ENCODE results near the gene AARSD1. TPM values are rescaled to one million over a fixed set of nuclear protein-coding genes. Genes with fewer than 3 reads are reported as not detected.

AARSD1 gene, protein sequence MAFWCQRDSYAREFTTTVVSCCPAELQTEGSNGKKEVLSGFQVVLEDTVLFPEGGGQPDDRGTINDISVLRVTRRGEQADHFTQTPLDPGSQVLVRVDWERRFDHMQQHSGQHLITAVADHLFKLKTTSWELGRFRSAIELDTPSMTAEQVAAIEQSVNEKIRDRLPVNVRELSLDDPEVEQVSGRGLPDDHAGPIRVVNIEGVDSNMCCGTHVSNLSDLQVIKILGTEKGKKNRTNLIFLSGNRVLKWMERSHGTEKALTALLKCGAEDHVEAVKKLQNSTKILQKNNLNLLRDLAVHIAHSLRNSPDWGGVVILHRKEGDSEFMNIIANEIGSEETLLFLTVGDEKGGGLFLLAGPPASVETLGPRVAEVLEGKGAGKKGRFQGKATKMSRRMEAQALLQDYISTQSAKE
- total RNA-seq (56.5 and 67.4 TPM in 2 replicates), polyA plus RNA-seq (60.0 and 66.9 TPM in 2 replicates), polyA minus RNA-seq (12.7 and 13.3 TPM in 2 replicates)
- 38.3 TPM for total RNA-seq (2013)

DNA sequence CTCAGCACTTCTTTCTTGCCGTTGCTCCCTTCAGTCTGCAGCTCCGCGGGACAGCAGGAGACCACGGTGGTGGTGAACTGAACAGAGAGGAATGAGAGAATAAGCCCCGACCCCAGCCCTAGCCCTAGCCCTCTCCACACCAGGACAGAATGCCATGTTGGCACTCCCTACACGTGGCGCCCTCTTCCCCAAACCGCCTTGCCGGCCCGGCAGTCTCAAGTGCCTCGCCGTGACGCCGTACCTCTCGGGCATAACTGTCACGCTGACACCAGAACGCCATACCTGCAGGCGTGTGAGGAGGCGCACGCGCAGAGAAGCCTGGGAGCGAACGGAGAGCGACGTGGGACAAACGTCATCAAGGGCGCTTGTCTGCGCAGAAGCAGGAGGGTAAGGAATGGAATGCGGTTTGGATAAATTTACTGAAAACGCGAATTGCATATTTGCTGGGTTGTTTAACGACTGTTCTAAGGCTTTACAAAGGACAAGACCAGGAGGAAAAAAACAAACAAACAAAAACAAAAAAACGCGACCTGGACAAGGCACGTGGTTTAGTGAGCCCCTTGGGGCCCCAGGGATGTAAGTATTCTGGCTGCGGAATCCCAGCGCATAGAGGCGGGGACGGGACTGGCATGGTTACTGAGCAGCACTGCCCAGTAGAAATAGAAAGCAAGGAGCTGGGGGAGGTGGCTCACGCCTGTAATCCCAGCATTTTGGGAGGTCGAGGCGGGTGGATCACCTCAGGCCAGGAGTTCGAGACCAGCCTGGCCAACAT lies at the start of gene AARSD1:
Gene AARSD1 (minus strand): TSS at position 294 of the 772 bp plus-strand sequence. CDS start 14 bp downstream, at position 280.
- TF ChIP-seq EZH2 (IDR thresholded peaks at IDR 0.05; ENCODE audit: borderline replicate concordance, insufficient read depth, low read depth, low read length, poor library complexity, severe bottlenecking): no peak
- TF ChIP-seq CTCF (IDR thresholded peaks at IDR 0.05): no peak
- no peaks in the 10 kb centered on the region for H3K27me3 Mint-ChIP-seq
- Histone ChIP-seq H3K27ac (ENCODE audit: low read length in 2 of 2) (peak within 1 kb of the TSS; percentile 63 to 88), H3K4me3 (ENCODE audit: control extremely low read depth in 1 of 5, extremely low read depth in 1 of 5, insufficient read depth in 1 of 5, low read depth in 2 of 5, low read length in 4 of 5) (peak within 1 kb of the TSS; percentile 56 to 97 (median 83)), H3K36me3 (replicated peaks in 1 of 2; ENCODE audit: control extremely low read depth in 1 of 2, control insufficient read depth in 1 of 2, extremely low read depth in 1 of 2, insufficient read depth in 2 of 2, low read length in 1 of 2) (peaks cover 0 to 20% of the 10 kb centered on the region in 2 experiments), H4K20me1 (ENCODE audit: control insufficient read depth, insufficient read depth, low read length, poor library complexity, severe bottlenecking) (no peaks in the 10 kb centered on the region), H3K9ac (ENCODE audit: low read length) (peak within 1 kb of the TSS; percentile 77), H3K27me3 (replicated peaks in 1 of 4; ENCODE audit: control extremely low read depth in 1 of 4, control insufficient read depth in 3 of 4, insufficient read depth in 4 of 4, low read length in 3 of 4) (no peaks in the 10 kb centered on the region), H3K79me2 (ENCODE audit: control insufficient read depth, insufficient read depth, low read length) (peaks cover 3% of the 10 kb centered on the region), H3K4me2 (replicated peaks; ENCODE audit: low read depth, low read length, poor library complexity, severe bottlenecking) (peak within 1 kb of the TSS; percentile 84), H3K4me1 (ENCODE audit: control insufficient read depth in 2 of 2, insufficient read depth in 2 of 2, low read length in 2 of 2) (peaks cover 8 to 14% of the 10 kb centered on the region in 2 donors), H3K9me3 (ENCODE audit: control extremely low read depth in 1 of 3, control insufficient read depth in 2 of 3, insufficient read depth in 1 of 3, low read length in 2 of 3) (no peaks in the 10 kb centered on the region), H2AFZ (ENCODE audit: insufficient read depth, low read depth, low read length, poor library complexity, severe bottlenecking) (peak within 1 kb of the TSS; percentile 86)
- peak; percentile 95 for DNase-seq
- H3K4me1 Mint-ChIP-seq: peaks cover 17% of the 10 kb centered on the region
- no peaks in the 10 kb centered on the region for H3K9me3 Mint-ChIP-seq (ENCODE audit: insufficient read depth)
- 0% methylated on average over 31 of the region's 43 CpGs for WGBS (ENCODE audit: insufficient coverage)
- peak; percentile 97 for ATAC-seq (ENCODE audit: low read depth)
- H3K4me3 Mint-ChIP-seq: peak within 1 kb of the TSS; percentile 89
- POLR2A ChIA-PET: interaction anchor here (0.6 to 0.9 kb wide), 4 partner anchors 13 to 131 kb away, joined by 3 to 15 read pairs (median 4); partner anchors contain the start of gene RPL27
- CTCF ChIA-PET: interaction anchor here (0.7 to 3.5 kb wide), 3 partner anchors 20 to 187 kb away, joined by 3 to 16 read pairs (median 3); partner anchors contain the start of gene RPL27
- H3K27ac Mint-ChIP-seq: peak within 1 kb of the TSS; percentile 90
- intact Hi-C loops (cut with micrococcal nuclease): loop anchor here (1.0 kb wide), 2 partner anchors 16 to 34 kb away; partner anchors contain the start of genes PTGES3L, RPL27 and RUNDC1

Data from B cell (primary cell).